ENCODE results near the gene TNIK. TPM values are rescaled to one million over a fixed set of nuclear protein-coding genes. Genes with fewer than 3 reads are reported as not detected.

The TNIK gene
- total and polyA plus RNA-seq, 2 of the 13 experiments (the other 11 are each of a cell fraction or from before 2014, with no cell fraction given) = 0.15 to 0.22 TPM

DNA sequence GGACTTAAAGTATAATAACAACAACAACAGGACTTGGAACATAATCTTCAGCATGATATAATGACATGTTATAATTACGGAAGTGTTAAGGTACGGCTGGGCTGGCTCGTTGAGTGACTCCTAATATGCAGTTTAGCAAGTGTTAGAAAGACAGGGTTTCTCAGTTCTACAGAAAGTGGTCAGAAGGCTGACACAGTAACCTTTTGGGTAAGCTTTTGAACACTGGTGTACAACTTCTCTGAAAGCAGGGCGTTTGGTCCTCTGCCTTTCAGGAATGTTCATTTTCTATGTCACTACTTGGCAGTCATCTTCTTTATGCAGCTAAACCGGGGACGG lies 300.4 kb downstream of the TNIK start (continued):
- TF ChIP-seq, protein P1, sequence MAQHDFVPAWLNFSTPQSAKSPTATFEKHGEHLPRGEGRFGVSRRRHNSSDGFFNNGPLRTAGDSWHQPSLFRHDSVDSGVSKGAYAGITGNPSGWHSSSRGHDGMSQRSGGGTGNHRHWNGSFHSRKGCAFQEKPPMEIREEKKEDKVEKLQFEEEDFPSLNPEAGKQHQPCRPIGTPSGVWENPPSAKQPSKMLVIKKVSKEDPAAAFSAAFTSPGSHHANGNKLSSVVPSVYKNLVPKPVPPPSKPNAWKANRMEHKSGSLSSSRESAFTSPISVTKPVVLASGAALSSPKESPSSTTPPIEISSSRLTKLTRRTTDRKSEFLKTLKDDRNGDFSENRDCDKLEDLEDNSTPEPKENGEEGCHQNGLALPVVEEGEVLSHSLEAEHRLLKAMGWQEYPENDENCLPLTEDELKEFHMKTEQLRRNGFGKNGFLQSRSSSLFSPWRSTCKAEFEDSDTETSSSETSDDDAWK (CRISPR knock-in tag; IDR thresholded peaks at IDR 0.05) = no peak
- TF ChIP-seq SOX5 (CRISPR knock-in tag; IDR thresholded peaks at IDR 0.05; ENCODE audit: borderline replicate concordance) = no peak
- TF ChIP-seq POLR2AphosphoS5 (IDR thresholded peaks at IDR 0.05; ENCODE audit: low read depth, low read length) = no peak
- TF ChIP-seq, protein P2, sequence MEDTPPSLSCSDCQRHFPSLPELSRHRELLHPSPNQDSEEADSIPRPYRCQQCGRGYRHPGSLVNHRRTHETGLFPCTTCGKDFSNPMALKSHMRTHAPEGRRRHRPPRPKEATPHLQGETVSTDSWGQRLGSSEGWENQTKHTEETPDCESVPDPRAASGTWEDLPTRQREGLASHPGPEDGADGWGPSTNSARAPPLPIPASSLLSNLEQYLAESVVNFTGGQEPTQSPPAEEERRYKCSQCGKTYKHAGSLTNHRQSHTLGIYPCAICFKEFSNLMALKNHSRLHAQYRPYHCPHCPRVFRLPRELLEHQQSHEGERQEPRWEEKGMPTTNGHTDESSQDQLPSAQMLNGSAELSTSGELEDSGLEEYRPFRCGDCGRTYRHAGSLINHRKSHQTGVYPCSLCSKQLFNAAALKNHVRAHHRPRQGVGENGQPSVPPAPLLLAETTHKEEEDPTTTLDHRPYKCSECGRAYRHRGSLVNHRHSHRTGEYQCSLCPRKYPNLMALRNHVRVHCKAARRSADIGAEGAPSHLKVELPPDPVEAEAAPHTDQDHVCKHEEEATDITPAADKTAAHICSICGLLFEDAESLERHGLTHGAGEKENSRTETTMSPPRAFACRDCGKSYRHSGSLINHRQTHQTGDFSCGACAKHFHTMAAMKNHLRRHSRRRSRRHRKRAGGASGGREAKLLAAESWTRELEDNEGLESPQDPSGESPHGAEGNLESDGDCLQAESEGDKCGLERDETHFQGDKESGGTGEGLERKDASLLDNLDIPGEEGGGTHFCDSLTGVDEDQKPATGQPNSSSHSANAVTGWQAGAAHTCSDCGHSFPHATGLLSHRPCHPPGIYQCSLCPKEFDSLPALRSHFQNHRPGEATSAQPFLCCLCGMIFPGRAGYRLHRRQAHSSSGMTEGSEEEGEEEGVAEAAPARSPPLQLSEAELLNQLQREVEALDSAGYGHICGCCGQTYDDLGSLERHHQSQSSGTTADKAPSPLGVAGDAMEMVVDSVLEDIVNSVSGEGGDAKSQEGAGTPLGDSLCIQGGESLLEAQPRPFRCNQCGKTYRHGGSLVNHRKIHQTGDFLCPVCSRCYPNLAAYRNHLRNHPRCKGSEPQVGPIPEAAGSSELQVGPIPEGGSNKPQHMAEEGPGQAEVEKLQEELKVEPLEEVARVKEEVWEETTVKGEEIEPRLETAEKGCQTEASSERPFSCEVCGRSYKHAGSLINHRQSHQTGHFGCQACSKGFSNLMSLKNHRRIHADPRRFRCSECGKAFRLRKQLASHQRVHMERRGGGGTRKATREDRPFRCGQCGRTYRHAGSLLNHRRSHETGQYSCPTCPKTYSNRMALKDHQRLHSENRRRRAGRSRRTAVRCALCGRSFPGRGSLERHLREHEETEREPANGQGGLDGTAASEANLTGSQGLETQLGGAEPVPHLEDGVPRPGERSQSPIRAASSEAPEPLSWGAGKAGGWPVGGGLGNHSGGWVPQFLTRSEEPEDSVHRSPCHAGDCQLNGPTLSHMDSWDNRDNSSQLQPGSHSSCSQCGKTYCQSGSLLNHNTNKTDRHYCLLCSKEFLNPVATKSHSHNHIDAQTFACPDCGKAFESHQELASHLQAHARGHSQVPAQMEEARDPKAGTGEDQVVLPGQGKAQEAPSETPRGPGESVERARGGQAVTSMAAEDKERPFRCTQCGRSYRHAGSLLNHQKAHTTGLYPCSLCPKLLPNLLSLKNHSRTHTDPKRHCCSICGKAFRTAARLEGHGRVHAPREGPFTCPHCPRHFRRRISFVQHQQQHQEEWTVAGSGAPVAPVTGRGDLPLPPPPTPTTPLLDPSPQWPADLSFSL (CRISPR knock-in tag; IDR thresholded peaks at IDR 0.05) = no peak

Measured in HepG2 (cell line).